Testis (tissue), 3 donors: ENCODE data around the gene VSIG2. TPM values are rescaled to one million over a fixed set of nuclear protein-coding genes. Genes with fewer than 3 reads are reported as not detected.

ENCODE experiments used
- DNase-seq: peaks from one replicate; pipeline ENCODE4 v3.0.0-alpha.2; 2019
- H3K27ac ChIP-seq, 2 donors: fragments of 200-600 bp; sonication (generic); one replicate each; pipeline ENCODE4 v1.5.1; 2019
- H3K27me3 ChIP-seq: fragments of 200-600 bp; sonication (generic); one replicate; pipeline ENCODE4 v1.5.1; 2019
- H3K36me3 ChIP-seq: fragments of 200-600 bp; sonication (generic); one replicate; pipeline ENCODE4 v1.5.1; 2017; ENCODE audit warnings: low read depth; ENCODE audit errors: missing control alignments
- H3K4me1 ChIP-seq: fragments of 200-600 bp; sonication (generic); one replicate; pipeline ENCODE4 v1.5.1; 2019
- H3K4me3 ChIP-seq, 2 donors: fragments of 200-600 bp; sonication (generic); one replicate each; pipeline ENCODE4 v1.5.1; 2017 to 2019
- H3K9me3 ChIP-seq: fragments of 200-600 bp; sonication (generic); one replicate; pipeline ENCODE4 v1.5.1; 2017
- POLR2A ChIP-seq: fragments of 450-650 bp; IDR thresholded peaks from one replicate; pipeline ENCODE4 v1.6.1; 2017; ENCODE audit warnings: antibody characterized with exemption, mild to moderate bottlenecking, moderate library complexity
- WGBS, 2 donors: methylation state at CpG; one replicate each; pipeline ENCODE4 v1.1.5; 2018; 5-methylcytosine and 5-hydroxymethylcytosine counted together
- intact Hi-C: fragments of 100-400 bp; cut with DNase I; formaldehyde crosslinking; loops from one replicate; pipeline ENCODE4 v1.15.1; 2023; ENCODE audit warnings: low total_unique reads
- polyA plus RNA-seq: library from polyadenylated mRNA; stranded (reverse); fragments of 350-450 nt; fragmentation: Illumina TruSeq; extraction: RNeasy Lipid Tissue Mini Kit (QIAGEN cat#74804); gene quantifications from one replicate; pipeline ENCODE4 v1.2.3, GENCODE V29; 2014; ENCODE audit warnings: low read depth, low replicate concordance; ENCODE audit not compliant: insufficient read depth
- total RNA-seq, 2 donors: library from RNA; depleted of rRNA; stranded (reverse); fragments of >200 nt; gene quantifications; one replicate each; pipeline ENCODE4 v1.2.3, GENCODE V29; 2016
- TF ChIP-seq, protein P1 (sequence below), 3 experiments: fragments of 450-650 bp in 2 of 3; fragments of 200-600 bp in 1 of 3; sonication (generic) in 1 of 3; IDR thresholded peaks; one replicate each; pipeline ENCODE4 v1.5.1; 2016 to 2019; ENCODE audit warnings: antibody characterized with exemption in 3 of 3, mild to moderate bottlenecking in 2 of 3, moderate library complexity in 1 of 3

The VSIG2 gene
- total and polyA plus RNA-seq, 3 donors from 2014 or later, result 0.74 to 4.4 (median 1.3) TPM

DNA sequence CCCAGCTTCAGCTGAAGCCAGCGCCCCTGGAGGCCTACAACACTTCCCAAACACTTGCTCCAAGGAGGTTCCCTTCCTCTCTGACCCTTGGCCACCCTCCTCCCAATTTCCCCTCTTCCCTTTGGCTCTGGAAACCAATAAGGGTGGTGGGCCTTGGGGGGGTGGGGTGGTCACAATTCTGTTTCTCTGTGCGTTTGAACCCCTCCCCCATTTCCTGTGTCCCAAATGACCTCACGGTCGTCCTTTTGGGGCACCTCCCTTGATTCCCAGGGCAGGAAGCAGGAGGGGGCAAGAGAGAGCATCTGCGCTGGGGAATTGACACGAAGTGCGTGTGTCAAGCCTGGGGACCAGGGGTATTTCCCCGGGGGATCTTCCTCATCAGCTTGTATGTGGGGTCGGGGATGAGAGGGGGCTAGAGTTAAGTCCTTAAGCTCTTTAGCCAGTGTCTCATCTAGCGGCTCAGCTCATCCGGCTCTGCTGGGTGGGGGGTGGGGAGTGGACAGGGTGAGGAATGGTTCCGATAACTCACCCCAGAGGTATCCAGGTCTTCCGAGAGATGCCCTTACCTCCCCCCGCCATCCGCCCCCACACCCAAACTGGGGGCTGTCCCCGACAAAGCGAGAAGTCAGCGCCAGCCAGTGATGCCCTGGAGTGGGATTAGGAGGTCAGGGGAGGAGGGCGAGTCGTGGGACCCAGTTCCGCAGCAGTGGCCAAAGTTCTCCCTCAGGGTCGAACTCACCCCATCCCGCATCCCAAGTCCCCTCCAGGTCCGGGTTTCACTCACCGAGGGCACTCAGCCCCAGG, 9.4 kb upstream of the VSIG2 start:
- DNase-seq, result no peak
- H3K27me3 ChIP-seq, result no peaks in the 10 kb centered on the region
- 11 to 19% methylated on average over 8 to 25 of the region's 25 CpGs for WGBS, 2 donors

DNA sequence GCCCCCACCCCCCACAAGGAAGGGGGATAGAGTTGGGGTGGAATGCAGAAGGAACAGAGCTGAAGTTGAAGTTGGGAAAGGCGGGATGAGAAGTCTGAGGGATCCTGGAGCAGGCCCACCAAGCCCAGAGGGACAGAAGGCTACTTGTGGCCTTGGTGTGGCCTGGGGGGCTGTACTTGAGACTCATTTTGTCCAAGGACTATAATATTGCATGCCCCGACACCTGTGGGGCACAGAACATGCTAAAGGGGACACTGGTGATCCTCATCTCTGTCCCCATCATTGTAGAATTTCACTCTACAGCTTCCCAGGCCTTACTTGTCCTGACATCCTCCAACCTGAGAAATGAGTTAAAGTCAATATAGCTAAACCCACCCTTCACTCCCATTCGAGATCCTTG, 8.8 kb upstream of the VSIG2 start:
- Histone ChIP-seq H3K4me3 (peak overlapping the region in 1 of 2 donors; percentile 10), H3K27me3 (no peaks in the 10 kb centered on the region), H3K4me1 (peaks cover 22% of the 10 kb centered on the region), H3K9me3 (no peaks in the 10 kb centered on the region), H3K36me3 (no peaks in the 10 kb centered on the region), H3K27ac (peak overlapping the region in 1 of 2 donors; percentile 12)
- TF ChIP-seq POLR2A, result no peak
- TF ChIP-seq, protein P1, sequence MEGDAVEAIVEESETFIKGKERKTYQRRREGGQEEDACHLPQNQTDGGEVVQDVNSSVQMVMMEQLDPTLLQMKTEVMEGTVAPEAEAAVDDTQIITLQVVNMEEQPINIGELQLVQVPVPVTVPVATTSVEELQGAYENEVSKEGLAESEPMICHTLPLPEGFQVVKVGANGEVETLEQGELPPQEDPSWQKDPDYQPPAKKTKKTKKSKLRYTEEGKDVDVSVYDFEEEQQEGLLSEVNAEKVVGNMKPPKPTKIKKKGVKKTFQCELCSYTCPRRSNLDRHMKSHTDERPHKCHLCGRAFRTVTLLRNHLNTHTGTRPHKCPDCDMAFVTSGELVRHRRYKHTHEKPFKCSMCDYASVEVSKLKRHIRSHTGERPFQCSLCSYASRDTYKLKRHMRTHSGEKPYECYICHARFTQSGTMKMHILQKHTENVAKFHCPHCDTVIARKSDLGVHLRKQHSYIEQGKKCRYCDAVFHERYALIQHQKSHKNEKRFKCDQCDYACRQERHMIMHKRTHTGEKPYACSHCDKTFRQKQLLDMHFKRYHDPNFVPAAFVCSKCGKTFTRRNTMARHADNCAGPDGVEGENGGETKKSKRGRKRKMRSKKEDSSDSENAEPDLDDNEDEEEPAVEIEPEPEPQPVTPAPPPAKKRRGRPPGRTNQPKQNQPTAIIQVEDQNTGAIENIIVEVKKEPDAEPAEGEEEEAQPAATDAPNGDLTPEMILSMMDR (IDR thresholded peaks at IDR 0.05), result no peak
- WGBS, 2 donors, result 54 to 62% methylated on average over 3 of the region's 3 CpGs
- DNase-seq, result no peak
- intact Hi-C loops, result loop anchor here (10.0 kb wide), 2 partner anchors 74 to 86 kb away; partner anchors contain the start of genes SIAE and SPA17

More for the DNA sequence above, 9.4 kb upstream of the VSIG2 start:
- Histone ChIP-seq H3K36me3 (no peaks in the 10 kb centered on the region), H3K9me3 (no peaks in the 10 kb centered on the region), H3K27ac (peak overlapping the region in 1 of 2 donors; percentile 66), H3K4me1 (peaks cover 22% of the 10 kb centered on the region), H3K4me3 (peak overlapping the region; percentile 10 to 43)
- intact Hi-C loops, result loop anchor here (10.0 kb wide), 2 partner anchors 73 to 87 kb away; partner anchors contain the start of genes SIAE and SPA17
- no peak for TF ChIP-seq POLR2A
- TF ChIP-seq, protein P1 (IDR thresholded peaks at IDR 0.05), result no peak

DNA sequence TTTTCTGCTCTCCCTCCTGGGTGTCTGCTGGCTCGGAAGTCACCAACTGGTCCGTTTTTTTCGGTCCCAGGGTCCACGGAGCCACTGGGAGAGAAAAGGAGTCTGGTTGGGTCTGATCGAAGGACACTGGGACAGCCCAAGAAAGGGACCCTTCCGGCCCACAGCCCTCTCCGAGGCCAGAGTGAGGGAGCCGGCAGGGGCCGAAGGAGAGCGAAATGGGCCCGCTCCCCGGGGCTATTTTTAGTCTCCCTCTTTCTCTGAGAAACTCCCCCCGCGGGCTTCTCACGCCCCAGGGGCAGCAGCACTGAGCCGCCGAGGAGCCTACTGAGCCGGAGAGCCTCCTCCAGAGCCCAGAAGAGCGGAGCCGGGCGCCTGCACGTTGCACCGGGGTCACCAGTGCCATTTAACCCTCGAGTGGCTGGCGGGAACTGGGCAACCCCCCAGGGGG, 8.2 kb upstream of the VSIG2 start:
- DNase-seq, result no peak
- H3K36me3 ChIP-seq, result no peaks in the 10 kb centered on the region
- H3K27ac ChIP-seq, result peak overlapping the region in 1 of 2 donors; percentile 12
- no peaks in the 10 kb centered on the region for H3K27me3 ChIP-seq
- H3K9me3 ChIP-seq, result no peaks in the 10 kb centered on the region
- WGBS, 2 donors, result 0 to 12% methylated on average over 10 to 25 of the region's 25 CpGs
- H3K4me3 ChIP-seq, result no peak overlapping the region
- peaks cover 22% of the 10 kb centered on the region for H3K4me1 ChIP-seq
- intact Hi-C loops, result loop anchor here (10.0 kb wide), 2 partner anchors 75 to 85 kb away; partner anchors contain the start of genes SIAE and SPA17
- TF ChIP-seq, protein P1 (IDR thresholded peaks at IDR 0.05), result no peak
- TF ChIP-seq POLR2A, result no peak

DNA sequence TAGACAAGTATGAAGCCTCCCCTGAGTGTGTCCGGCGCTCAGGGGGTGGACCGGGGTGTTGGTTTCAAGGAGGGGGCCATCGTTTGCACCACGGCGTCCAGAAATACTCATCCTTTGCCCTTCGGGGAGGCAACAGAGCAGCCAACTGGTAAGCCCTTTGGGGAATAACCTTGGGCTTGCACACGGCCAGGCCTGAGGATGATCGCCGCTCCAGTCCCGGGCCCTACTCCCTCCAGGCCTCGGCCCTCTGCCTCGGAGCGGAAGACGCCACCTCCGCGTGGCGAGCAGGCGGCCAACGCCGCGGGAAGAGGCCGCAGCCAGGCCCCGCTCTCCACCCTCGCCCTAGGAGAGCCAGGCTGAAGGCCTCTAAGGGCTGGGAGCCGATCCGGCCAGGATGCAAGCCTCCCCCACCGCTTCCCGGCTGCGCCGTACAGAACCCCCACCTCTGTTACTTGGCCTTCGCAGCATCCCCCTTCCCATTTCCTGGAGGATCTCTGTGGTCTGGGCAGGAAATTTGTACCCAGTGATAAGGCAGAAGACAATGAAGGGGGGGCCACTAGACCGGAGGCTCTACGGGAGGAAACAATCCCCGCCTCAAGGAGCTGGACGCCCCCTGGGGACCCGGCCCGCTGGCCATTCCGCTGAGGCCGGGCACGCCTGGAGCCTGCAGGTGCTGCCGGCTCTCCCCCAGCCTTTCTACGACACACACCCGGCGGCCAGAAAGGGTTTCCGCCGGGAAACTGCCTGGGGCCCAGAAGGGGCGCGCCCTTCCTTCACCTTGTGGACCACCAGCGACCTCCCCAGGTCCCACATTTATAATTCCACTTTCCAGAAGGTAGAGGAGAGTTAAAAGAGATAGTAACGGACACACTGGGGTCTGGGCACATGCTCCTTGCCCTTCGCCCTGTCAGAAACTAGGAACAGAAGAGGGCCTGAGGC, 7.5 kb upstream of the VSIG2 start:
- WGBS, 2 donors, result 6 to 11% methylated on average over 36 to 52 of the region's 52 CpGs
- intact Hi-C loops, result loop anchor here (10.0 kb wide), 2 partner anchors 75 to 85 kb away; partner anchors contain the start of genes SIAE and SPA17
- H3K4me3 ChIP-seq, result peak overlapping the region in 1 of 2 donors; percentile 5
- H3K36me3 ChIP-seq, result no peaks in the 10 kb centered on the region
- H3K27me3 ChIP-seq, result no peaks in the 10 kb centered on the region
- H3K4me1 ChIP-seq, result peaks cover 22% of the 10 kb centered on the region
- H3K27ac ChIP-seq, result peak overlapping the region in 1 of 2 donors; percentile 12
- no peak for DNase-seq
- H3K9me3 ChIP-seq, result no peaks in the 10 kb centered on the region
- TF ChIP-seq POLR2A, result no peak
- TF ChIP-seq, protein P1 (IDR thresholded peaks at IDR 0.05), result no peak
